Neutrophil (primary cell): ENCODE results near the gene MAST4.

ENCODE experiments used
- H3K27ac ChIP-seq: fragments of 200-600 bp; sonication (generic); 2 replicates; pipeline ENCODE4 v1.5.1; 2016; ENCODE audit warnings: mild to moderate bottlenecking, moderate library complexity
- H3K27me3 ChIP-seq: fragments of 200-600 bp; sonication (generic); 2 replicates; pipeline ENCODE4 v1.6.0; 2016; ENCODE audit warnings: mild to moderate bottlenecking
- H3K36me3 ChIP-seq: fragments of 200-600 bp; sonication (generic); 2 replicates; pipeline ENCODE4 v1.5.1; 2017
- H3K4me1 ChIP-seq, 2 experiments: fragments of 200-600 bp in 1 of 2; sonication (generic) in 1 of 2; 1 replicate in 1 of 2; 2 replicates in 1 of 2; pipeline versions ENCODE4 v1.5.1 to v1.6.1; 2013 to 2016; ENCODE audit warnings: low read depth in 1 of 2, low read length in 1 of 2, mild to moderate bottlenecking in 1 of 2, moderate library complexity in 1 of 2; ENCODE audit not compliant: control insufficient read depth in 1 of 2, insufficient read depth in 1 of 2
- H3K4me3 ChIP-seq, 2 experiments: fragments of 200-600 bp in 1 of 2; sonication (generic) in 1 of 2; 1 replicate in 1 of 2; 2 replicates in 1 of 2; pipeline ENCODE4 v1.5.1; 2013 to 2016; ENCODE audit warnings: low read depth in 1 of 2, low read length in 1 of 2, mild to moderate bottlenecking in 1 of 2, moderate library complexity in 1 of 2
- H3K9me3 ChIP-seq: fragments of 200-600 bp; sonication (generic); 2 replicates; pipeline ENCODE4 v1.5.1; 2016
- CTCF ChIP-seq: fragments of 200-600 bp; sonication (generic); IDR thresholded peaks from 2 replicates; pipeline ENCODE4 v1.5.1; 2016; ENCODE audit warnings: antibody characterized with exemption

The MAST4 gene

DNA sequence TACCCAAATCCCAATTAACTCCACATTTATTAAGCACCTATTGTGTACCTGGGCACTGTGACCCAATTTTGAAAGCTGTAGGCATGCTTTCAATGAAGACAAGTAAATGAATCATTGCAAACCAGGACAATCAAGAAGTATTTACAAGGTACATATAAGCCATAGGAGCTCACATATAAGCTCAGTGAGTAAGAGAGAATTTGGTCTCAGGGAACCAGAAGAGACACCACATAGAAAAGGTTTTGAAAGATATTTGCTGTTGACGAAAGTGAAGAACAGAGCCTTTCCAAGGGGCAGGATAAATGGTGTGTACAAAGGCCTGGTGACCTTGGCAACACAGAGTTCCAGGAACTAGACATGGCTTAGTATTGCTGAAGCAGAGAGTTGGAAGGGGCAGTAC is 412.8 kb downstream of the MAST4 start:
- Histone ChIP-seq H3K27ac (no peak overlapping the region), H3K9me3 (no peaks in the 10 kb centered on the region), H3K27me3 (no peaks in the 10 kb centered on the region), H3K4me3 (no peak overlapping the region), H3K4me1 (peaks cover 6 to 9% of the 10 kb centered on the region in 2 experiments), H3K36me3 (no peaks in the 10 kb centered on the region)
- no peak for TF ChIP-seq CTCF

GRCh38 chr5:67010684-67011409 is 414.7 kb downstream of the MAST4 start:
- Histone ChIP-seq H3K4me3 (no peak overlapping the region), H3K36me3 (no peaks in the 10 kb centered on the region), H3K9me3 (no peaks in the 10 kb centered on the region), H3K27me3 (no peaks in the 10 kb centered on the region), H3K27ac (no peak overlapping the region), H3K4me1 (peaks cover 0 to 7% of the 10 kb centered on the region in 2 experiments)
- no peak for TF ChIP-seq CTCF

DNA sequence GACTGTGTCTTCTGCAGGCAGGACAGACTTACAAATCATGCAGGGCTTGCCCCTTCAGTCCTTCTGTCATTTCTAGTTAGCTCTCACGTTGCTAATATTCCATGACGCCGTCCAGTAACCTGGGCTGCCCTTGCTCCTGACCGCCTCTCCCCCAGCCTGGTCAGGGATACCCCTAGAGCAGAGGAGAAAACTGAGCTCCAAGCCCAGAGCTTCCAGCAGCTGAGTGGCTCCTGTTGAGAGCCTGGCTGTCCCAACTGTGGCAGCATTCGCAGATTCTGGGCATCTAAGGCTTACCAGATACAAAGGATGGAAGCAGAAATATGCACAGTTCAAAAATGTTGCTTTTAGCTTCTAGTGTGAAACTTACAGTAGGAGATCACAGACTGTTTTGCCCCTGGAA is 415.2 kb downstream of the MAST4 start:
- peaks cover 0 to 9% of the 10 kb centered on the region in 2 experiments for H3K4me1 ChIP-seq
- no peak for TF ChIP-seq CTCF
- no peak overlapping the region for H3K4me3 ChIP-seq
- H3K9me3 ChIP-seq = no peaks in the 10 kb centered on the region
- H3K27me3 ChIP-seq = no peaks in the 10 kb centered on the region
- no peak overlapping the region for H3K27ac ChIP-seq
- H3K36me3 ChIP-seq = no peaks in the 10 kb centered on the region

- Histone ChIP-seq H3K27ac (no peak overlapping the region), H3K36me3 (no peaks in the 10 kb centered on the region), H3K27me3 (no peaks in the 10 kb centered on the region), H3K4me1 (peaks cover 0 to 9% of the 10 kb centered on the region in 2 experiments), H3K4me3 (no peak overlapping the region), H3K9me3 (no peaks in the 10 kb centered on the region)
- no peak for TF ChIP-seq CTCF
Observed at GRCh38 chr5:67012171-67012570, 416.0 kb downstream of the MAST4 start.

DNA sequence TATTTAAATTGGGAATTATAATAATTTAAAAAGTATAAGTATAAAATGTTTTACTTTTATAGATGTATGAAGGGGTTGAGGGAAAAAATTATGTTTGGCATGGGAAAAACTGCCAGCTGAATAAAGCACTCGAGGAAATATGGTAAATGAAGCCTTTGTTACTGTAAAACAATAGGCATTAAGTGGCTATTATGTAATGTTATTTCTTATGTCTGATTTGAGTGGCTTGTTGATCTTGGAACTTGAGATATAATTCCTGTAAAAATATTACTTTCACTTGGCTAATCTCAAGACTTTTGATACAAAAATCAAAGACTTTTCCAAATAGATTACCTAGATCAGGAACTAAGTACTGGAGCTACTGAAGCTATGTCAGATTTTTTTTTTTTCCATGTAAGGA is 417.5 kb downstream of the MAST4 start:
- H3K4me1 ChIP-seq = peaks cover 0 to 9% of the 10 kb centered on the region in 2 experiments

More for the DNA sequence above, 417.5 kb downstream of the MAST4 start:
- H3K9me3 ChIP-seq = no peaks in the 10 kb centered on the region
- no peaks in the 10 kb centered on the region for H3K27me3 ChIP-seq
- H3K36me3 ChIP-seq = no peaks in the 10 kb centered on the region
- TF ChIP-seq CTCF = no peak
- H3K27ac ChIP-seq = no peak overlapping the region
- no peak overlapping the region for H3K4me3 ChIP-seq
